RWPE2 (cell line): ENCODE results near the gene RNF32.

Source experiments
- ATAC-seq: fragments of 200-7000 bp; cut with Tn5 transposase; 3 replicates; pipeline ENCODE4 v1.9.1; 2021; ENCODE audit warnings: low read depth
- DNase-seq: peaks from one replicate; pipeline ENCODE4 v3.0.0-alpha.2; 2020; ENCODE audit warnings: low spot score
- H3K27ac ChIP-seq: fragments of 450-650 bp; 2 replicates; pipeline ENCODE4 v1.5.1; 2017; ENCODE audit warnings: mild to moderate bottlenecking; ENCODE audit not compliant: poor library complexity, severe bottlenecking
- H3K27me3 ChIP-seq: fragments of 250-450 bp; sonication (Bioruptor Pico); 2 replicates; pipeline ENCODE4 v1.5.1; 2021; ENCODE audit warnings: mild to moderate bottlenecking, moderate library complexity; ENCODE audit not compliant: insufficient read depth, poor library complexity, severe bottlenecking
- H3K36me3 ChIP-seq: fragments of 250-450 bp; sonication (Bioruptor Pico); 2 replicates; pipeline ENCODE4 v1.5.1; 2020; ENCODE audit warnings: low read depth, mild to moderate bottlenecking, moderate library complexity
- H3K4me1 ChIP-seq: fragments of 250-450 bp; sonication (Bioruptor Pico); 2 replicates; pipeline ENCODE4 v1.5.1; 2021; ENCODE audit warnings: mild to moderate bottlenecking, moderate library complexity; ENCODE audit not compliant: insufficient read depth, poor library complexity, severe bottlenecking
- H3K4me3 ChIP-seq: fragments of 250-450 bp; sonication (Bioruptor Pico); 2 replicates; pipeline ENCODE4 v1.5.1; 2021; ENCODE audit warnings: mild to moderate bottlenecking, moderate library complexity; ENCODE audit not compliant: severe bottlenecking
- H3K9me3 ChIP-seq: fragments of 250-450 bp; sonication (Bioruptor Pico); 2 replicates; pipeline ENCODE4 v1.5.1; 2021; ENCODE audit warnings: mild to moderate bottlenecking, moderate library complexity; ENCODE audit not compliant: severe bottlenecking
- TF ChIP-seq, protein P1 (sequence below): fragments of 450-650 bp; IDR thresholded peaks from one replicate; pipeline ENCODE4 v1.5.1; 2017; ENCODE audit warnings: mild to moderate bottlenecking, moderate library complexity; ENCODE audit not compliant: poor library complexity, severe bottlenecking

The RNF32 gene

DNA sequence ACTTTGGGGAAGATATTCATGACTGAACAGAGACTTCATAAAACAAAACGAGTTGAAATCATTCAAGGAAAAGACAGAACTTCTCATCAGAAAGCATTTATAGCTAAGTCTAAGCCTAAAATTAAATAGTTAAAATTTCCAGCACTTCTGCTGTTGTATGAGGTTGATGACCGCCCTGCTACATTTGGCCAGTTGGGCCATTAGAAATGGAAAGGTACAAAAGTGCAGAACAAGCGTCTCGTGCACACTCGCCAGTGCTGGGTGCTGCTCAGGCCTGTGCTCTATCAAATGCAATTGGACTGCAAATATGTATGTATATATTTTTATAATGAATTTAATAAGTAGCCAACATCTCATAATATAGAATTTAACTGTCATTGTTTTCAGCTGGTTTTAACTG is 34.4 kb upstream of the RNF32 start:
- H3K36me3 ChIP-seq = no peaks in the 10 kb centered on the region
- H3K4me1 ChIP-seq = no peaks in the 10 kb centered on the region
- no peak overlapping the region for H3K27ac ChIP-seq
- DNase-seq = no peak
- no peaks in the 10 kb centered on the region for H3K9me3 ChIP-seq
- ATAC-seq = no peak
- no peak overlapping the region for H3K4me3 ChIP-seq
- TF ChIP-seq, protein P1, sequence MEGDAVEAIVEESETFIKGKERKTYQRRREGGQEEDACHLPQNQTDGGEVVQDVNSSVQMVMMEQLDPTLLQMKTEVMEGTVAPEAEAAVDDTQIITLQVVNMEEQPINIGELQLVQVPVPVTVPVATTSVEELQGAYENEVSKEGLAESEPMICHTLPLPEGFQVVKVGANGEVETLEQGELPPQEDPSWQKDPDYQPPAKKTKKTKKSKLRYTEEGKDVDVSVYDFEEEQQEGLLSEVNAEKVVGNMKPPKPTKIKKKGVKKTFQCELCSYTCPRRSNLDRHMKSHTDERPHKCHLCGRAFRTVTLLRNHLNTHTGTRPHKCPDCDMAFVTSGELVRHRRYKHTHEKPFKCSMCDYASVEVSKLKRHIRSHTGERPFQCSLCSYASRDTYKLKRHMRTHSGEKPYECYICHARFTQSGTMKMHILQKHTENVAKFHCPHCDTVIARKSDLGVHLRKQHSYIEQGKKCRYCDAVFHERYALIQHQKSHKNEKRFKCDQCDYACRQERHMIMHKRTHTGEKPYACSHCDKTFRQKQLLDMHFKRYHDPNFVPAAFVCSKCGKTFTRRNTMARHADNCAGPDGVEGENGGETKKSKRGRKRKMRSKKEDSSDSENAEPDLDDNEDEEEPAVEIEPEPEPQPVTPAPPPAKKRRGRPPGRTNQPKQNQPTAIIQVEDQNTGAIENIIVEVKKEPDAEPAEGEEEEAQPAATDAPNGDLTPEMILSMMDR = no peak
- H3K27me3 ChIP-seq = peaks cover 3% of the 10 kb centered on the region

DNA sequence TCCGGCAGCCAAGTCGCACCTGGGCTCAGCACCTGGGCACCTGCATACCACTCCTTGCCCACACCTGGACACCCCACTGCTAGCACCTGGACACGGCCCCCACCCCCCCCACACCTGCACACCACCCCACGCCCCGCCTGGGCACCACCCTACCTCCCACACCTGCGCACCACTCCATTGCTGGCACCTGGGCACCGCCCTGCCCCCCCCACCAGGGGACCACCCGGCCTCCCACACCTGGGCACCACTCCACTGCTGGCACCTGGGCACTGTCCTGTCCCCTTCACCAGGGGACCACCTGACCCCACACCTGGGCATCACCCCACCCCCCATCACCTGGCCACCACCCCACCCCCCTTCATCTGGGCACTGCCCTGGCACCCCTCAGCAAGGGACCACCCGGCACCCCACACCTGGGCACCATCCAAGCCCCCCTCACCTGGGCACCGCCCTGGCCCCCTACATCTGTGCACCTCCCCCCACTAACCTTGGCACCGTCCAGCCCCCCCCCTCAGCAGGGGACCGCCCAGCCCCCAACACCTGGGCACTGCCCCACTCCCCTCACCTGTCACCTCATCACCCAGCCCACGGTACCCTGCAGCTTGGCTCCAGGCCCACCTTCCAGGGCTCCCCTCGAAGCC is 33.8 kb upstream of the RNF32 start:
- Histone ChIP-seq H3K4me3 (no peak overlapping the region), H3K27ac (no peak overlapping the region), H3K36me3 (no peaks in the 10 kb centered on the region), H3K9me3 (no peaks in the 10 kb centered on the region), H3K27me3 (peaks cover 3% of the 10 kb centered on the region), H3K4me1 (no peaks in the 10 kb centered on the region)
- ATAC-seq = no peak
- DNase-seq = no peak
- TF ChIP-seq, protein P1 = no peak

DNA sequence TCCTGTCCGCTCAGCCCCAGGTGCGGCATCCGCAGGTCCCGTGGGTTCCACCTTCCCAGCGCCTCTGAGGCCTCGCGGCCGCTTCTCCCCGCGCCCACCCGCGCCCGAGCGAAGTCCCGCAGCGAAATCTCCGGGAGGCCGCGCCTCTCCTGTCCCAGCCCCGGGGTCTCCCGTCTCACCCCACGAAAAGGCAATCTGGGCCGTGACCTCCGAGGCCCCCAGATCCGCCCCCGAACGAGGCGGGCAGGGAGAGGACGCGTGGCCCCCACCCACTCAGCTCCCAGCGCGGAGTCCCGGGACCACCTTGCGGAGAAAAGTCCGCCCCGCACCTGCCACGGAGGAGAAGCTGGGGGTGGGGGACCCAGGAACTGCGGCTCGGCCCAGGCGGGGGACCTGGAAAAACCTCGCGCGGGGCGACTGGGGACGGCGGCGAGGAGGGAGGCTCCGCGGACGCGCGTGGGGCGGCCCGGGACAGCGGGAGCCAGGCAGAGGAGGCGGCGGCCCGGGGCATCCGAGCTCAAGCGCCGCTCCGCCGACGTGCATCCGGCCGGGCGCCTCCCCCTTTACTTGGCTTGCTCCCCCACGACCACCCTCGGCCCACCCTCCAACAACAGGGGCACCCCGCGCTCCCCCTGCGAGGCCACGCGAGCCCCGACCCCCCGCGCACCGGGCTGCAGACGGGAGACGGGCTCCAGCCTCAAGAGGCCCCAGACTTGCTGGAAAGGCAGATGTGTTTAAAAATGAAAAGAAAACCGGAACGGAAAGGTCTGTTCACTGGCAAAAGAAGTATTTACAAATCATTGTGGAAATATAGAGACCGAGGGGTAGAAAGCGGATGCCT is 33.0 kb upstream of the RNF32 start:
- H3K36me3 ChIP-seq = no peaks in the 10 kb centered on the region
- no peaks in the 10 kb centered on the region for H3K9me3 ChIP-seq
- H3K27ac ChIP-seq = no peak overlapping the region
- TF ChIP-seq, protein P1 = no peak
- no peak for DNase-seq
- H3K4me1 ChIP-seq = no peaks in the 10 kb centered on the region
- no peak overlapping the region for H3K4me3 ChIP-seq
- ATAC-seq = no peak
- H3K27me3 ChIP-seq = peaks cover 3% of the 10 kb centered on the region

DNA sequence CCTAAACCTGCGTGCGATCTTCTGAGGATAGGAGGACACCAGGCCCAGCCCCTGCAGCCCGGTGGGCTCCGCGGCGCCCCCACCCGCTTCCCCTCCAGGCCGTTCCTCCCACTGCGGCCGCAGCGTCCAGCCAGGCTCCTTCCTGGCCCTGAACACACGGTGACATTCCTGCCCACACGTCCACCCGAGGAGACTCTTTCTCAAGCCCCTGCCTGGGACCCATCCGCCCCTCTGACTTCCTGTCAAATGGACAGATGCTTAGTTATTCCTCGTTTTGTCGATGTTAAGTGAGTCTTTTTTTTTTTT is 32.4 kb upstream of the RNF32 start:
- no peak for DNase-seq

More for the DNA sequence above, 32.4 kb upstream of the RNF32 start:
- ATAC-seq = no peak
- peaks cover 3% of the 10 kb centered on the region for H3K27me3 ChIP-seq
- no peak overlapping the region for H3K27ac ChIP-seq
- H3K4me3 ChIP-seq = no peak overlapping the region
- no peaks in the 10 kb centered on the region for H3K36me3 ChIP-seq
- TF ChIP-seq, protein P1 = no peak
- no peaks in the 10 kb centered on the region for H3K9me3 ChIP-seq
- no peaks in the 10 kb centered on the region for H3K4me1 ChIP-seq
